ENCODE results near the gene TTN.

The TTN gene

GRCh38 chr2:178689808-178690207 is 117.4 kb downstream of the TTN start:
- DNase-seq (ENCODE audit: low read depth): no peak
- H3K4me3 ChIP-seq (ENCODE audit: low read length): no peak overlapping the region
- no peak for TF ChIP-seq CTCF (conservative IDR thresholded peaks at IDR 0.05; ENCODE audit: low read length)

DNA sequence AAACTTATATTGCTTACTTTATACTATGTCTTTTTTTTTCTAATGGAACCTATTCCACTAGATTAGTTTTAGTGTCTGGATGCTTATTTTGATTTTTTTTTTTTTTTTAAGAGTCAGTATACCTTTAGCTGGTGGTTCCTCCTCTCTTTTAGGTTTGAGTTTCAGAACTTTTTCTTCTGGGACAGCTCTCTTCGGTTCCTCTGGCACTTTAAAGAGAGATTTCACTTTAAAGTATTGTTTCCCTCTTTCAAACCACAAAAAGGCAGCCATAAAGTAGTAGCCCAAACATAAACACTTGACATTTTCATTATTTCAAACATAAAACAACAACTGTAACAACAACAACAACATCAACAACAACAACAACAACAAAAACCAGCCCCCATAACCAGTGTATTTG is 123.3 kb downstream of the TTN start:
- H3K4me3 ChIP-seq (ENCODE audit: low read length): no peak overlapping the region
- no peak for DNase-seq (ENCODE audit: low read depth)
- no peak for TF ChIP-seq CTCF (conservative IDR thresholded peaks at IDR 0.05; ENCODE audit: low read length)

- H3K4me3 ChIP-seq (ENCODE audit: low read length): no peak overlapping the region
- TF ChIP-seq CTCF (conservative IDR thresholded peaks at IDR 0.05; ENCODE audit: low read length): no peak
- DNase-seq (ENCODE audit: low read depth): no peak
These were observed 126.1 kb downstream of the TTN start for GRCh38 chr2:178681081-178681480.

GRCh38 chr2:178679891-178680290 is 127.3 kb downstream of the TTN start:
- no peak for DNase-seq (ENCODE audit: low read depth)
- TF ChIP-seq CTCF (conservative IDR thresholded peaks at IDR 0.05; ENCODE audit: low read length): no peak
- H3K4me3 ChIP-seq (ENCODE audit: low read length): no peak overlapping the region

GRCh38 chr2:178677599-178677998 is 129.6 kb downstream of the TTN start:
- H3K4me3 ChIP-seq (ENCODE audit: low read length): no peak overlapping the region
- no peak for TF ChIP-seq CTCF (conservative IDR thresholded peaks at IDR 0.05; ENCODE audit: low read length)
- no peak for DNase-seq (ENCODE audit: low read depth)

DNA sequence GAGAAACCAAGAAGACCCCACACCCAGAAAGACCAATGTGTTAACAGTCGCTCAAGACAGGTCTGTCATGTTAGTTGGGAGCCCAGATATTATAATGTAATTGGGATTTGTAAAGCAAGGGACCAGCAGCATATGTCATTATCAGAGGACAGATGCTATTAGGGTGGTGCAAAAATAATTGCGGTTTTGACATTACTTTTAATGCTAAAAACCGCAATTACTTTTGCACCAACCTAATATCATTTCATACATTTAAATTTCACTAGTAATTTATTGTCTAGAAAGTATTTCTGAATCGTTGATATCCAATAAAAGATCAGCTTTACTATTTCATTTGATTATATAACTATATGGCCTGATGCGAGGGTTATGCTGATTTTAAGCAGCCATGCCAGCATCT is 131.2 kb downstream of the TTN start:
- DNase-seq (ENCODE audit: low read depth): no peak
- TF ChIP-seq CTCF (conservative IDR thresholded peaks at IDR 0.05; ENCODE audit: low read length): no peak
- no peak overlapping the region for H3K4me3 ChIP-seq (ENCODE audit: low read length)

GRCh38 chr2:178674122-178674521 is 133.1 kb downstream of the TTN start:
- H3K4me3 ChIP-seq (ENCODE audit: low read length): no peak overlapping the region
- DNase-seq (ENCODE audit: low read depth): no peak
- no peak; the same call in 1 of the 2 replicates for TF ChIP-seq CTCF (conservative IDR thresholded peaks at IDR 0.05; ENCODE audit: low read length)

Data from AG10803 (cell line).